Brain microvascular endothelial cell (primary cell): ENCODE data around the gene IRF2BPL.
A peak's percentile ranks its signal among the peaks of the same experiment; 100 is the strongest.

Experiments
- DNase-seq: peaks from one replicate; pipeline ENCODE4 v3.0.0-alpha.2; 2020
- H3K27ac ChIP-seq: fragments of 250-450 bp; sonication (Bioruptor Pico); 2 replicates; pipeline ENCODE4 v1.5.1; 2020; ENCODE audit warnings: mild to moderate bottlenecking, moderate library complexity
- H3K27me3 ChIP-seq: fragments of 250-450 bp; sonication (Bioruptor Pico); replicated peaks from 2 replicates; pipeline ENCODE4 v1.5.1; 2020; ENCODE audit warnings: mild to moderate bottlenecking
- H3K36me3 ChIP-seq: fragments of 250-450 bp; sonication (Bioruptor Pico); replicated peaks from 2 replicates; pipeline ENCODE4 v1.5.1; 2020; ENCODE audit warnings: mild to moderate bottlenecking
- H3K4me3 ChIP-seq: 2 replicates; pipeline ENCODE4 v1.5.1; 2011; ENCODE audit warnings: low read depth, mild to moderate bottlenecking, control low read depth, low read length, moderate library complexity
- CTCF ChIP-seq: IDR thresholded peaks from 2 replicates; pipeline ENCODE4 v1.5.1; 2011; ENCODE audit warnings: low read depth, mild to moderate bottlenecking, moderate library complexity, low read length, control low read depth, inconsistent platforms; ENCODE audit errors: missing control alignments
- in situ Hi-C: cut with HindIII; loops from 2 replicates; pipeline ENCODE4 v1.10.0; 2017; ENCODE audit warnings: low sequenced_read_pairs, low pct_ligation_motif_present

The IRF2BPL gene

GRCh38 chr14:76986231-76986565 lies 42.3 kb downstream of the IRF2BPL start:
- no peak overlapping the region for H3K4me3 ChIP-seq
- in situ Hi-C loops = no loop called here
- TF ChIP-seq CTCF = no peak
- no peaks in the 10 kb centered on the region for H3K36me3 ChIP-seq
- peak overlapping the region; percentile 43 for H3K27ac ChIP-seq
- DNase-seq = no peak
- H3K27me3 ChIP-seq = no peaks in the 10 kb centered on the region

GRCh38 chr14:76985540-76986230 lies 42.8 kb downstream of the IRF2BPL start:
- TF ChIP-seq CTCF = peak; percentile 27
- peak; percentile 43 for DNase-seq
- peak overlapping the region; percentile 43 for H3K27ac ChIP-seq
- H3K27me3 ChIP-seq = no peaks in the 10 kb centered on the region
- no peaks in the 10 kb centered on the region for H3K36me3 ChIP-seq
- in situ Hi-C loops = no loop called here
- no peak overlapping the region for H3K4me3 ChIP-seq

GRCh38 chr14:76984787-76985375 lies 43.6 kb downstream of the IRF2BPL start:
- Histone ChIP-seq H3K27me3 (no peaks in the 10 kb centered on the region), H3K36me3 (no peaks in the 10 kb centered on the region), H3K4me3 (no peak overlapping the region), H3K27ac (peak overlapping the region; percentile 43)
- TF ChIP-seq CTCF = no peak
- in situ Hi-C loops = no loop called here
- peak; percentile 60 for DNase-seq

- in situ Hi-C loops = no loop called here
- no peak for DNase-seq
- Histone ChIP-seq H3K36me3 (no peaks in the 10 kb centered on the region), H3K27ac (no peak overlapping the region), H3K27me3 (no peaks in the 10 kb centered on the region), H3K4me3 (no peak overlapping the region)
- no peak for TF ChIP-seq CTCF
Observed at GRCh38 chr14:76984297-76984696, 44.2 kb downstream of the IRF2BPL start.

- no peak for TF ChIP-seq CTCF
- no peaks in the 10 kb centered on the region for H3K36me3 ChIP-seq
- no peak for DNase-seq
Observed at GRCh38 chr14:76981670-76982069, 46.8 kb downstream of the IRF2BPL start.

More at GRCh38 chr14:76981670-76982069, 46.8 kb downstream of the IRF2BPL start:
- Histone ChIP-seq H3K4me3 (no peak overlapping the region), H3K27ac (no peak overlapping the region), H3K27me3 (no peaks in the 10 kb centered on the region)
- in situ Hi-C loops = no loop called here
